DMS153 treated with DMSO at 0.1 percent for 48 hours (cell line): ENCODE results near the gene CDKAL1.

ENCODE experiments used
- DNase-seq: peaks from one replicate; lab custom pipeline; 2025; ENCODE audit not compliant: unreplicated experiment; lab: John Stamatoyannopoulos, UW

Gene CDKAL1

GRCh38 chr6:20868397-20869096 lies 334.3 kb downstream of the CDKAL1 start:
- DNase-seq = peak; percentile 95

GRCh38 chr6:20870021-20870420 lies 335.8 kb downstream of the CDKAL1 start:
- no peak for DNase-seq

- no peak for DNase-seq
Observed at GRCh38 chr6:20870493-20870892, 336.2 kb downstream of the CDKAL1 start.

GRCh38 chr6:20873425-20874190 lies 339.4 kb downstream of the CDKAL1 start:
- DNase-seq = no peak

GRCh38 chr6:20875369-20875963 lies 341.2 kb downstream of the CDKAL1 start:
- peak; percentile 33 for DNase-seq

- DNase-seq = no peak
Observed at GRCh38 chr6:20876036-20876435, 341.8 kb downstream of the CDKAL1 start.

- no peak for DNase-seq
Observed at GRCh38 chr6:20876561-20876960, 342.3 kb downstream of the CDKAL1 start.

GRCh38 chr6:20877008-20877937 lies 343.0 kb downstream of the CDKAL1 start:
- no peak for DNase-seq

GRCh38 chr6:20879121-20879520 lies 344.9 kb downstream of the CDKAL1 start:
- no peak for DNase-seq

GRCh38 chr6:20879526-20879925 lies 345.3 kb downstream of the CDKAL1 start:
- DNase-seq = no peak

GRCh38 chr6:20881365-20881764 lies 347.1 kb downstream of the CDKAL1 start:
- DNase-seq = no peak

- no peak for DNase-seq
Observed at GRCh38 chr6:20882014-20882413, 347.8 kb downstream of the CDKAL1 start.

GRCh38 chr6:20885076-20885475 lies 350.8 kb downstream of the CDKAL1 start:
- DNase-seq = no peak

- DNase-seq = no peak
Observed at GRCh38 chr6:20891161-20891560, 356.9 kb downstream of the CDKAL1 start.

- no peak for DNase-seq
Observed at GRCh38 chr6:20892365-20892764, 358.1 kb downstream of the CDKAL1 start.

GRCh38 chr6:20893412-20893811 lies 359.2 kb downstream of the CDKAL1 start:
- DNase-seq = no peak

- DNase-seq = no peak
Observed at GRCh38 chr6:20900389-20901160, 366.3 kb downstream of the CDKAL1 start.

GRCh38 chr6:20905377-20905776 lies 371.1 kb downstream of the CDKAL1 start:
- DNase-seq = no peak

- DNase-seq = no peak
Observed at GRCh38 chr6:20906945-20907344, 372.7 kb downstream of the CDKAL1 start.

GRCh38 chr6:20907486-20908071 lies 373.3 kb downstream of the CDKAL1 start:
- DNase-seq = no peak
